GM19023 (cell line): ENCODE measurements around the gene MAML2.

Experiments
- ATAC-seq: cut with Tn5 transposase; IDR thresholded peaks from one replicate; pipeline ENCODE4 v1.9.1; 2021; ENCODE audit warnings: mild to moderate bottlenecking, moderate library complexity; ENCODE audit not compliant: unreplicated experiment

Gene MAML2

DNA sequence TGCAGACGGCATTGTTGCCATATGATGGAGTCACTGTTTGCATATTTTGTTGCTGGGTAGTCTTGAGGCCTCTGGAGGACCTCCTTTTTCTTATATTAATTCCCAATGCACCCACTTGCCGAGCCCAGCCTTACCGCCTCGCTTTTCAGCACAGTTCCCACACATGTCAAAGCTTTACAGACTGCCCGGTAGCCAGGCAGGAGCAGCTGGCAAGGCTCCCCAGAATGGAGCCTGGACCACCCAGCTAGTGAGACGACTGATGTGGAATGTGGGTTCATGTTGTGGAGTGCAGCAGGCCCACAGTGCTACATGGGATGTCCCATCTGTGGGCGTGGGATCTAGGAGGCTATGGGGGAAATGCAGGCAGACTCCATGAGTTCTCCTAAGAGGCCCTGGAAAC is 319.7 kb downstream of the MAML2 start:
- no peak for ATAC-seq

DNA sequence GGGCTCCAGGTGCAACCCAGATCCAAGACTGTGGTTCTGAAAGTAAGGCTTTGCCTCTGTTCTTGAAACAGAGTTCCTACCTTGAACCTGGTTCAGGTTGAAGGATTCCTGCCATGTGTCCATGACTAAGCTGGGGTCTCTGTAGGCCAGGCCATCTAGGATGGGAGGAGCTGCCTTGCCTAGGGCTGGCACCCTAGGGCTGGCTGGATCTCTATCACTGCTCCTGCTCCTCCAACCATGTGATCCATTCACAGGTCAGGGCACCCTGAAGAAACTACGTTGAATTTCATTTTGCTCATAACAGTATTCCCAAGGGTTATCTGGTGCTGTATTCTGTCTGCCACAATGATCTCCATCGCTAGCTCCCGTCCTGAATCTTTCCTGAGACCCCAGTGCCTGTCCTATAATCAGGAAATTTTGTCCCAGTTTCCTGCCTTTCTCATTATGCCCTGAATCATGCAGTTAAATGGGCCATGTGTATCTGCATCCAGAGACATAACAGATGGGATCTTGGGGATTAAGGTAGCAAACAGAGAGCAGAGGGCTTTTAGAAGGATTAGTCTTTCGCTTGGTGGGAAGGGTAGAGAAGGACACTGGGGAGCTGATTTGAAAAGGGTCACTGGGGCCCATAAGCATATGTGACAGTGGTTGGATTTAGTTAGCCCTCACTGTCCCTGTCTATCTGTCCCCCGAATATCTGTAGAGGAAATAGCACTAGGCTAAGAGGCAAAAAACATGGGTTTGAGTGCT is 320.9 kb downstream of the MAML2 start:
- ATAC-seq, result no peak

DNA sequence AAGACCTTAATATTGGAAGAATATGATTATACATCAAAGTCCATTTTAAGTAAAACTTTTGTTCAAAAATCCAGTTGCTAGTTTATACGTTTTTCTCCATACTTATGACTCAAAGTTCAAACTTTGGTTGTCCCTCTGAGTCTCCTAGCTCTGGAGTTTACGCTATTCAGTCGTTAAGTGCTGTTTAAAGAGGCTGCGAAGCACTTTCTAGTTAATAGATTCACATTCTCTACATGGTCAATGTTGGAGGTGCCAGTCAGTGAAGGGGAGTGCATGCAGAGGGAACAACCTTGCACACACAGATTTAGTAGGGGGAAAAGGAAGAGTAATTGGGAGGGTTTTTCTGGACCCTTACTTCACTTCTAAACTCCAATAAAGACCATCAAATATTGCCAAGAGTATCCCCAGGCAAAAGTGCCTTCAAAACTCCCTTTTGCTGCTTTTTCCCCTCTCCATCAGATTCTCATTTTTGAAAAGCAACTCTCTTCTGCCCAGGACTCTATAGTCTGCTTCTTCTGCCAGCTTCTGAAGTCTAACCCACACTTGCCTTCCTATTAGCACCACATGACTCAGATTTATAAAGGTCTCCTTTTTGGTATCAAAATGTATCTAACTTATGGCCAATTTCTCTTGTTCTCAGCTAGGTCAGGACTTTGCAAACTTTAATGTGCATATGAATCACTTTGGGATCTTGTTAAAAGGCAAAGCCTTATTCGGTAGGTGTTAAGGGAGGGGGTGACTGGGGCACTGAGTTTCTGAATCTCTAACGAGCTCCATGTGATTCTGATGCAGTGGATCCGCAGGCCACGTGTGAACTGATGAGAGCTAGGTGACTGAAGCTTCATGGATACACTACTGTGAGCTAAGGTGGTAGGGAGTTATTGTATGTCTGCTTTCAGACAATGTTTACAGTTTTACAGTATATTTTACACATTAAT is 322.9 kb downstream of the MAML2 start:
- ATAC-seq, result no peak

DNA sequence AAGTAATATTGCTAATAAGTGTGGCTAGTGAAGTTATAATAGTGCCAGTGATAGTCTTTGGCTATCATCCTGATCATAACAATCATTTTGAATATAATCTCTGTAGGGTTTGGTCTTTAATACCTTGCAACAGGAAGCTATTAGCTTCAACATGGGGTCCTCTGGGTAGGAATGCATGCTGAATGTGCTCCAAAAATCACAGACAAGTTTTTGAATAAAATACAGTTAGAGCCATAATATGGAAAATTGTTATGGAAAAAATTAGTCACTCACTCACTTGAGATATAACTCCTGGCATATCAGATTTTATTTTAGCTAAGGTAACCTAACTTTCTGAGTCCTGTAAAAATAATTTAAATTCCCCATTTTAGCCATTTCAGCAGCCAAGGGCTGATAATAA is 323.7 kb downstream of the MAML2 start:
- no peak for ATAC-seq

DNA sequence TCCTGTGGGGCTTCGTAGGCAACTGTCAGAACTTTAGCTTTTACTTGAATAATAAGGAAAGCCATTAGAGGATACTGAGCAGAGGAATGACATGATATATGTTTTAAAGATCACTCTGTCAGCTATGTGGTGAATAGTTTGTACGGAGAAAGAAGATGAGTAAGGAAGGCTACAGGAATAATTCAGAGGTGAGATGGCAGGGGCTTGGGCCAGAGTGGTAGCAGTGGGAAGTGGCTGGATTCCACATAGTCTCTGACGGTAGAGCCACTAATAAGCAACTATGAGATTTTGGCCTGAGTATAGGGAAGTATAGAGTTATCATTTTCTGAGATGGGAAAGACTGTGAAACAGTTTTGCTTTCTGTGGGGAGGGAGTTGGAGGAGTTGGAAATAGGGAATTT is 325.1 kb downstream of the MAML2 start:
- no peak for ATAC-seq

DNA sequence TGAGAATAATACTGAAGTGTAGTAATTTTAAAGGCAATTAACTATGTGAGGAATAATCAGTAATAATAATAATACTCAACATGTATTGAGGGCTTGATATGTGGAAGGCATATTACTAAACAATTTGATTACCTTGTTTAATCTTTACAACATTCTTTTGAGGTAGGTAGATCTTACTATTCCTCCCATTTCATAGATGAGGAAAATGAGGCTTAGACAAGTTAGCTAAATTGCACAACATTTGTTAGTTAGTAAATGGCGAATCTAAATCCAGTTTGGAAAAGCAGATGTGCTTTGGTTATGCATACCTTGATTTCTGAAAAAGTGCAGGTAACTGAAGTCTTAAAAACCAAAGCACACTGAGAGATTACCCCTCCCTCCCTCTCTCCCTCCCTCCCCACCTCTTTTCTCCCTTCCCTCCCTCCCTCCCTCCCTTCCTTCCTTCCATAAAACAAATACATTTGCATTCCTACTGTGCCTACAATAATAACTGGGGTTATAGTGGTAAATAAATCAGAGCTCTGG is 326.0 kb downstream of the MAML2 start:
- ATAC-seq, result no peak

DNA sequence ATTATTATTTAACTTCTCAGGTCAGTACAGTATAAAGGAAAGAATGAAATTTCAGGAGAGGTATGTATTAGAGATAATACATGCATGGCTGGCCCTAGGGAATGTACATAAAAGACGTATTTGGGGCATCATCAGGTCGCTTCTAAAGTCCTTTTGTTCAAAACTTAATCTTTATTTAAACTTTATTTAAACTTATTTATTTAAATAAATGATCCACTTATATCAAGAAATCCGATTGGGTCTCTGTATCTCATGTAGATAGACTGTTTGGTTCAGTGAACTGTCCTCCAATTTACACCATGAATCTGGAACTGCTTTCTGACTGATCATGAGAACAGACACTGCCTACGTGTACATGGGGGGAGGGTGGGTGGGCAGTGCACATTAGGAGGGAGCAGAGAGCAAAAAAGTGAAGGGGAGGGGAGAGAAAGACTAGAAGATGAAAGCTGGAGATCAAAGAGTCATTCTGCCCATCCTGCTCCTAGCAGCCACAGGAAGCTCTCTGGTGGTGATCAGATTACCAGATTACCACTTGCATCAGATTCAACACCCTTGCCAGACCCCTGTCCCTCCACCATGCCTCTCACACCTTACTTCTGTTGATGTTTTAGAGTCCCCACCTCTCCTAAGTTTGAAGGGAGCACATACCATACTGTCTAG is 327.0 kb downstream of the MAML2 start:
- no peak for ATAC-seq

DNA sequence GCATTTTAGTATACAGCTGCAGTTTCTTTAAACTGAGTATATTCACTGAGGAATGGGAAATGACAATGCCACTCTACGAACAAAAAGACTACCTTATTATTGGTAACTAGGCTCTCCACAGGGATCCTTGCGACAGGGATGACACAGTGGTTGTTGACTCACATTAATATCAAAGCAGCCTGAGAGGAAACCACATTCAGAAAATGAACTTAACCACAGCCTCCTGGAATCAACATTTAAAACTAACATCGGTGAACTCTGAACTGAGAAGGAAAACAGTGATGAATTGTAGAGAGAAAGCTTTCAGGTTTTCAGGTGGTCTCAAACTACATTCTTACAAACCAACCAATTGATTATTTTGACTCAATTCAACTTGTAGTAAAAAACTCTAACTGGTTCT is 328.8 kb downstream of the MAML2 start:
- no peak for ATAC-seq

DNA sequence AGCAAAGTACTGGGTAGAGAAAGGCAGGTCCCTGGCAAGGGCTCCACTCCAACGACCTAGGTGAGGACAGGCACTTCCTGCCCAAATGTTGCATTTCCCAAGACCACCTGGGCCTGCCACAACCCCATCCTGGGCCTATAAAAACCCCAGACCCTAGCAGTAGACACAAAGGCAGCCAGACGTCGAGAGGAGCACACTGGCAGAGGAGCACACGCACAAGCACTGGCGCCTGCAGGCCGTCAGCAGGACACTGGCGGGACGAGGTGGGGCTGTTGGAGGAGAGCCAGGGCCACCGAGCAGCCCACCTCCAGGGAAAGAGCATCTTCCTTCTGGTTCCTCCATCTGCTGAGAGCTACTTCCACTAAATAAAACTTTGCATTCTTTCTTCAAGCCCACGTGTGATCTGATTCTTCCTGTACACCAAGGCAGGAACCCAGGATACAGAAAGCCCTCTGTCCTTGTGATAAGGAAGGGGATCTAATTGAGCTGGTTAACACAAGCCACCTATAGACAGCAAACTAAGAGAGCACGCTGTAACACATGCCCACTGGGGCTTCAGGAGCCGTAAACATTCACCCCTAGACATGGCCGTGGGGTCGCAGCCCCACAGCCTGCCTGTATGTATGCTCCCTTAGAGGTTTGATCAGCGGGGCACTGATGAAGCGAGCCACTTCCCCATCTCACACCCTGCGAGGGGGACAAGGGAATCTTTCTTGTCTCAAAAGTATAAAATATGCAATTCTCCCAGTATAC is 329.4 kb downstream of the MAML2 start:
- ATAC-seq, result no peak

DNA sequence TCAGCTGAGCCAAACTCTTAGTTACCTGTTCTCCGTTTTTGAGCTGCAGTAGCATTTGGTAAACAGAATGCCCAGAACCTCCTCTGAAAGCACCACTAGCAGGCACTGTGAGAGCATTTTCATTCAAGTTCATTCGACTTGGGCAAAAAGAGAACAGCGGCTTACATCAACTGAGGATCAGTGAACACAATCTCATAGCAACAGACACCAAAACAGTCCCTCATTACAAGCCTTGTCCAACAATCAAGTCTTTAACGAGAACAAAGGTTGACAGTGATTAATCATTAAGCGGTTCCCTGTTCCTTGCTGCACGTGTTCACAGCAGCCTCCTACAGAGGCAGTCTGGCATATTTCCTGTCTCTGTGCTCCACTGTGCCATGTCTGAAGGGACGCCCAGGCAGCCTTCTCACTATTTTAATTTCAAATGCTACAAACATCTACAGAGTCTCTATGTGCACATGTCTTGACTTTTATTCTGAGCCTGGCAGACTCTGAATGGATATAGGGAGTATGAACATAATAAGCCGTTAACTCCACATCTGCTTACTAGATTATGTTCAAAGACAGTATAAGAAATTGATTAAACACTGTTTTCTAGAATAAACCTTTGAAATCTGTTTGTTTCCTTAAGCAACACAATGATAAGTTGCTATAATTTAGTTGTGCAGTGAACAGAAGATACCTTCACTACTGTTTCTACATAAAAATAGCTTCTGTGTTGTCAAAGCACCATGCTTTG is 330.7 kb downstream of the MAML2 start:
- ATAC-seq, result peak; percentile 91

DNA sequence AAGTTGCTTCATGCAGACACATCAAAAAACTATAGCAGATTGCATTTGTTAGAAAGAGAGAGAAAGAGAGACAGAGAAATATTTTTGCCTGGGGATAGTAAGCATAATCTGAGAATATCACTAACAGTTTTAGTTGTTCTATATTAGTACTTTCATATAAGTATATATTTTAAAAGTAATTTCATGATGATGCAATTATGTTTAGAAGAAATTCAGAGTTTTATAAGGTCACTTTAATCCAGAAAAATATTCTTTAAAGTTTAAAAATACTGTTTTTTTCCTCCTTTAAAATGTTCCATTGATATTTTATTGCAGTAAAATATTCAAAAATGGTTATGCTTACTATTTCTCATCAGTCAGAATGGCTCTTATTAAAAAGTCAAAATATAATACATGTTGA is 332.3 kb downstream of the MAML2 start:
- ATAC-seq, result no peak

DNA sequence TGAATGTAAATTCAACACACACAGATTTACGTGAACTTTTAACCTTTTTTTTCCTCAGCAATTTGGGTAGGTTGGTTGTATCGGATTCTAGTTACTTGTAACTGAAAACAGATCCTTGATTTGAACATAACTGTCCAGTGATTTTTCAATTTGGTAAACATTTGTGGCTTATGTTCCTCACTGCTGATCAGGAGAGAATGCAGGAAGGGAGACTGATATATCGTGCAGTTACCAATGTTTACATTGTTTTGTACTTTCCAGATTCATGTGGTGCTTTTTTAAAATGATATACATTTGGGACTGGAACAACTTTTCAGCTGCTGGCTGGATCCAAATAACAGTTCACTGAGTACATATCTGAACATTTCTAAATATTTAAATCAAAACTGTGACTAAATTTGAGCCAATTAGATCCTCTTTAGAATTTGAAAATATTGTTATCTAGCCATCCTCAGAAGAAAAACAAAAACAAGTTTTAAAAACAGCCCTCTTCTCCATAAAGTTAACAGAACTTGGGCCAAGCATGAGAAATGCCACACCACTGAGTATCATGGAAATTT is 334.8 kb downstream of the MAML2 start:
- no peak for ATAC-seq

DNA sequence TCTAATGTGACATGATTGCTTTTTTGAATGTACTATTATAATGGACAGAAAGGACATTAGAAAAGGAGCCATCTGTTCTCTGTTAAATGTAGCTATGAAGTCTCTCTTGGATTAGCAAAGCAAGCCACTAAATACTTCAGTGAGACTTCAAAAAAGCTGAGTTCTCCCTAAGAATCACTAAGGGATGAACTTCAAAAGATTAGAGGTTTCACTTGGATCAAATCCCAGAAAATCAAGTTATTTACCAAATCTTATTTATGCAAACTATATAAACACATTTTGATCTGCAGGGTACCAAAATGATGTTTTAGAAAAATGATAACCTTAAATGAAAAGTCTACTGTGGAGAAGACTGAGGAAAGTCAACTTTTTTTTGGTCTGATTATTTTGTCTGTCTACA is 337.0 kb downstream of the MAML2 start:
- ATAC-seq, result no peak

DNA sequence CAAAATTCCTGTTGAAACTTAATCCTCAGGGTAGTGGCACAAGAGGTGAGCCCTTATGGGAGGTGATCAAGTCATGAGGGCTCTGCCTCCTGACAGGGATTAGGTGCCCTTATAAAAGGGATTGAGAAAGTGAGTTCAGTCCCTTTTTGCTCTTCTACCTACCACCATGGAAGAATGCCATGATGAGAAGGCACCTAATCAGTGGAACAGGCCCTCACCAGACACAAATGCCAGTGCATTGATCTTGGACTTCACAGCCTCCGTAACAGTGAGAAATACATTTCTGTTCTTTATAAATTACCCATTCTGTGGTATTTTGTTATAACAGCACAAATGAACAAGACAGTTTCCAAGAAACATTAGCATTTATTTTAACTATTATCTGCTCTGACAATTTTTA is 338.1 kb downstream of the MAML2 start:
- ATAC-seq, result no peak

DNA sequence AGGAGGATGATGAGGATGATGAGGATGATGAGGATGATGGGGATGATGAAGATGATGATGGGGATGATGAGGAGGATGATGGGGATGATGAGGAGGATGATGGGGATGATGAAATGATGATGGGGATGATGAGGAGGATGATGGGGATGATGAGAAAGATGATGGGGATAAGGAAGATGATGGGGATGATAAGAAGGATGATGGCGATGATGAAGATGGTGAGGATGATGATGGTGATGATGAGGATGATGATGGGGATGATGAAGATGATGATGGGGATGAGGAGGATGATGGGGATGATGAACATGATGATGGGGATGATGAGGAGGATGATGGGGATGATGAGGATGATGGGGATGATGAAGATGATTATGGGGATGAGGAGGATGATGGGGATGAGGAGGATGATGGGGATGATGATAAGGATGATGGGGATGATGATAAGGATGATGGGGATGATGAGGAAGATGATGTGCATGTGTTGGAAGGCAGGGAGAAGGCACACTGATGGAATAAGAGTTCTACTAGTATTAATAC is 340.2 kb downstream of the MAML2 start:
- no peak for ATAC-seq

DNA sequence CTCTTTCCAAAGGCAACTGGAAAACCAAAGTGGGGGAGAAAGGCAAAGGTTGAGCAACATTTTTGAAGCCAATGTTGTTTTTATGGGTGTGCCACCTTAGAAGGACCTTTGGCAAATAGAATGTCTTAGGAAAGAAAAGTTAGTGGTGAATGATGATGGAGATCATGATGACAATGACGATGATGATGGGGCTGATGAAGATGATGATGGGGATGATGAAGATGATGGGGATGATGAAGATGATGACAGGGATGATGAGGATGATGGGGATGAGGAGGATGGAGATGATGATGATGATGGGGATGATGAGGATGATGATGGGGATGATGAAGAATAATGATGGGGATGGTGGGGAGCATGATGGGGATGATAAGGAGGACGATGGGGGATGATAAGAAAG is 340.7 kb downstream of the MAML2 start:
- no peak for ATAC-seq

DNA sequence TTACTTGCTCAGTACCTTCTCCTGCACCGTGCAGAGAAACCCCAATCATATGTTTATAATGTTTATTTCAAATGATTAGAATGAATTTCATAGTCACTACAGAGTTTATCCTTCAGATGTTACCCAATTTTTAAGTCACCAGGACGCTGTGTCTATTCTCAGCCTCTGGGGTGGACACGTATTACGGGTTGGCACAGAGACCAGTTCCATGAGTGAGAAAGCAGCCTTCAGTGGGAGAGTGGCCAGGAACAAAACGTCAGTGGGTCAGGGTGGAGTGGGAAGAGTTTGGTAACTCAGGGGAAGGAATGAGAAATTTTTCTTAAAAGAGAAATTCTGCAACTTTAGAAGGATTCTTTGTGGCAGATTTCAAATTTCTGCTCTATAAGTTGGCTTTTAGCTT is 342.0 kb downstream of the MAML2 start:
- ATAC-seq, result no peak

DNA sequence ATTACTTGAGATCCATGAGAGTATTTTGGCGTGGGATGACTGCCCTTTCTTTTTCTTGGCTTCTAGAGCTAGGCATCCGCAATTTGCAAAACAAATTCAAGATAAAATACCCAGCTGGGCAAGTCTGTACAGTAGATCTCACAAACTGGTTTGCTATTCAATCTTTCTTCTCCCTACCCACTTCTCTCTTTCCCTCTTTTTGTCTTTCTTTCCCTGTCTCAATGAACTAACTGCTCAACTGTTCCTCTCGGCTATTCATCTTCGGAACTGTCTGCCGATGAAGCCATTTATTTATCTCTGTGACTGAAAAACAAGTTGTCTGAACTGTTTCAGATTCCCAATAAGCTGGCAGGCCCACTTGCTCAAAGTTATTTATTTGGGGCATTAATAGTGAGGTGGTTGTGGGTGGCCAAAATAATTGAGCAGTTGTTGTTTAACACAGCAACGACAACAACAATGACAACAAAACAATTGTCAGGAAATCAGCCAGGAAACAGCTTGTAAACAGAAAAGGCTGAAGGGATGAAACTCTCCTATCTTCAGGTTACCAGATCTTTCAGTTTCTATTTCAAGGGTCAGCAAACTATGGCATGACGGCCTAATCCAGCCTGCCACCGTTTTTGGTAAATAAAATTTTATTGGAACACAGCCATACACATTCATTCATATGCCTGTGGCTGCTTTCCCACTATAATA is 343.1 kb downstream of the MAML2 start:
- ATAC-seq, result no peak
